Measurements from ENCODE around the gene PDLIM1. TPM values are rescaled to one million over a fixed set of nuclear protein-coding genes. Genes with fewer than 3 reads are reported as not detected.

The PDLIM1 gene
- total RNA-seq, 1 experiment from 2014 or later, result 115 TPM

DNA sequence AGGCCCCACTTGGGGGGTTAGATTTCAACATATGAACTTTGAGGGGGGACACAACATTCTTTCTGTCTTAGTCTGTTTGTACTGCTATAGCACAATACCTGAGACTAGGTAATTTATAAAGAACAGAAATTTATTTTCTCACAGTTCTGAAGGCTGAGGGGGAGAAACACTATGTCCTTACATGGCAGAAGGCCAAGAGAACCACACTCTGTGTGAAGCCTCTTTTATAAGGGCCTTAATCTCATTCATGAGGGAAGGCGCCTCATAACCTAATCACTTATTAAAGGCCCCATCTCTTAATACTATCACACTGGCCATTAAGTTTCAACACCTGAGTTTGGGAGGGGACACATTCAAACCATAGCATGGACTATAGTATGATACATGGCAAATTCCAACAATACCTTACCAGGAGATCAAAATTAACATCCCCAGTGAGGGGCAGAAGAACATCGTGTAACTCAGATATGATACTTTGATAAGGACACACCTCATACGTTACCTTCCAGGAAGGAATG is 9.3 kb upstream of the PDLIM1 start:
- H3K4me3 Mint-ChIP-seq, result no peak overlapping the region
- no CpG with 5 or more reads among the region's 3 CpGs for WGBS (ENCODE audit: extremely low coverage, insufficient read length, low lambda C conversion rate)

More for the DNA sequence above, 9.3 kb upstream of the PDLIM1 start:
- H2BK15ac ChIP-seq (ENCODE audit: low read depth, low read length), result no peak overlapping the region
- H4K91ac ChIP-seq (ENCODE audit: insufficient read length, low read depth, low read length), result no peak overlapping the region
- H2AFZ ChIP-seq (ENCODE audit: low read length), result no peak overlapping the region
- no peaks in the 10 kb centered on the region for H3K79me1 ChIP-seq (ENCODE audit: insufficient read depth, low read depth, low read length, poor library complexity, severe bottlenecking)
- peaks cover 18% of the 10 kb centered on the region for H3K27me3 Mint-ChIP-seq (ENCODE audit: low read depth)
- H3K27me3 ChIP-seq (ENCODE audit: insufficient read depth, low read length), result no peaks in the 10 kb centered on the region
- no peak overlapping the region for H3K4me2 ChIP-seq (ENCODE audit: insufficient read depth, insufficient read length, low read length)
- no peak overlapping the region for H2BK120ac ChIP-seq (ENCODE audit: low read depth, low read length, poor library complexity, severe bottlenecking)
- H3K79me2 ChIP-seq (ENCODE audit: insufficient read depth, low read length), result no peaks in the 10 kb centered on the region
- no peaks in the 10 kb centered on the region for H4K20me1 ChIP-seq (ENCODE audit: control insufficient read depth, insufficient read depth, insufficient read length)
- no peak overlapping the region for H2BK20ac ChIP-seq (ENCODE audit: low read depth, low read length, poor library complexity, severe bottlenecking)
- no peak overlapping the region for H3K23ac ChIP-seq (ENCODE audit: insufficient read length, low read depth, low read length)
- H2AK5ac ChIP-seq (ENCODE audit: insufficient read length, low read length), result no peak overlapping the region
- no peak overlapping the region for H4K5ac ChIP-seq (ENCODE audit: insufficient read length, low read depth, low read length)
- TF ChIP-seq, protein P1, sequence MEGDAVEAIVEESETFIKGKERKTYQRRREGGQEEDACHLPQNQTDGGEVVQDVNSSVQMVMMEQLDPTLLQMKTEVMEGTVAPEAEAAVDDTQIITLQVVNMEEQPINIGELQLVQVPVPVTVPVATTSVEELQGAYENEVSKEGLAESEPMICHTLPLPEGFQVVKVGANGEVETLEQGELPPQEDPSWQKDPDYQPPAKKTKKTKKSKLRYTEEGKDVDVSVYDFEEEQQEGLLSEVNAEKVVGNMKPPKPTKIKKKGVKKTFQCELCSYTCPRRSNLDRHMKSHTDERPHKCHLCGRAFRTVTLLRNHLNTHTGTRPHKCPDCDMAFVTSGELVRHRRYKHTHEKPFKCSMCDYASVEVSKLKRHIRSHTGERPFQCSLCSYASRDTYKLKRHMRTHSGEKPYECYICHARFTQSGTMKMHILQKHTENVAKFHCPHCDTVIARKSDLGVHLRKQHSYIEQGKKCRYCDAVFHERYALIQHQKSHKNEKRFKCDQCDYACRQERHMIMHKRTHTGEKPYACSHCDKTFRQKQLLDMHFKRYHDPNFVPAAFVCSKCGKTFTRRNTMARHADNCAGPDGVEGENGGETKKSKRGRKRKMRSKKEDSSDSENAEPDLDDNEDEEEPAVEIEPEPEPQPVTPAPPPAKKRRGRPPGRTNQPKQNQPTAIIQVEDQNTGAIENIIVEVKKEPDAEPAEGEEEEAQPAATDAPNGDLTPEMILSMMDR (conservative IDR thresholded peaks at IDR 0.05), result no peak
- peaks cover 7% of the 10 kb centered on the region for H3K4me1 ChIP-seq (ENCODE audit: insufficient read depth, low read length)
- no peak overlapping the region for H3K18ac ChIP-seq (ENCODE audit: insufficient read length, low read depth, low read length)
- no peak overlapping the region for H3K27ac Mint-ChIP-seq
- H3K4me1 Mint-ChIP-seq, result peaks cover 6 to 13% of the 10 kb centered on the region in 2 experiments; a peak in 3 of 4 replicates
- H3K56ac ChIP-seq (ENCODE audit: insufficient read length, low read depth, low read length), result no peak overlapping the region
- no peak overlapping the region for H4K8ac ChIP-seq (replicated peaks; ENCODE audit: insufficient read length, low read depth, low read length)
- no peak overlapping the region for H3K4ac ChIP-seq (ENCODE audit: low read depth, low read length)
- H3K9me3 Mint-ChIP-seq, result no peaks in the 10 kb centered on the region
- H2BK5ac ChIP-seq (ENCODE audit: insufficient read length, low read length), result no peak overlapping the region
- no peak overlapping the region for H2BK12ac ChIP-seq (ENCODE audit: insufficient read length, low read depth, low read length)
- no peak overlapping the region for H3T11ph ChIP-seq (ENCODE audit: low read length)
- no peaks in the 10 kb centered on the region for H3K23me2 ChIP-seq (ENCODE audit: insufficient read length, low read depth, low read length, poor library complexity, severe bottlenecking)
- no peak overlapping the region for H3K9ac ChIP-seq (ENCODE audit: extremely low read depth, insufficient read length, low read length)
- H3K14ac ChIP-seq (ENCODE audit: insufficient read depth, low read length), result no peak overlapping the region
- H3K27ac ChIP-seq (ENCODE audit: insufficient read length, low read depth, low read length), result no peak overlapping the region
- H3K9me3 ChIP-seq (ENCODE audit: control insufficient read depth, low read depth, low read length), result no peaks in the 10 kb centered on the region
- DNase-seq, result no peak
- H3K36me3 Mint-ChIP-seq (ENCODE audit: insufficient read depth in 1 of 3, low read depth in 3 of 3), result no peaks in the 10 kb centered on the region
